Lower leg skin (tissue), 3 donors: Measurements from ENCODE around the gene FEM1B.

ENCODE experiments used
- CTCF ChIP-seq, 3 donors: fragments of 450-650 bp; IDR thresholded peaks; one replicate each; pipeline ENCODE4 v1.5.1; 2016; ENCODE audit warnings: antibody characterized with exemption in 3 of 3, mild to moderate bottlenecking in 3 of 3, moderate library complexity in 2 of 3
- POLR2A ChIP-seq, 2 donors: fragments of 450-650 bp; IDR thresholded peaks; one replicate each; pipeline ENCODE4 v1.6.1; 2016 to 2017; ENCODE audit warnings: antibody characterized with exemption in 2 of 2, mild to moderate bottlenecking in 1 of 2, moderate library complexity in 1 of 2

- TF ChIP-seq CTCF (IDR thresholded peaks at IDR 0.05): no peak
- TF ChIP-seq POLR2A (IDR thresholded peaks at IDR 0.05): no peak
Measured at GRCh38 chr15:68290715-68291114, 13.2 kb downstream of the FEM1B start.
